Vagina (tissue), 2 donors: ENCODE measurements around the gene NSD2.

Source experiments
- CTCF ChIP-seq, 3 experiments: fragments of 450-650 bp in 2 of 3; fragments of 200-600 bp in 1 of 3; sonication (generic) in 1 of 3; IDR thresholded peaks; one replicate each; pipeline ENCODE4 v1.5.1; 2017 to 2019; ENCODE audit warnings: antibody characterized with exemption in 3 of 3, mild to moderate bottlenecking in 2 of 3, moderate library complexity in 2 of 3
- POLR2A ChIP-seq, 2 donors: fragments of 450-650 bp; IDR thresholded peaks; one replicate each; pipeline ENCODE4 v1.6.1; 2017; ENCODE audit warnings: antibody characterized with exemption in 2 of 2, mild to moderate bottlenecking in 2 of 2, moderate library complexity in 2 of 2
- POLR2AphosphoS5 ChIP-seq, 2 donors: sonication (generic); formaldehyde crosslinking; IDR thresholded peaks; one replicate each; pipeline ENCODE4 v1.9.0; 2017; ENCODE audit warnings: antibody characterized with exemption in 2 of 2, mild to moderate bottlenecking in 2 of 2, low read depth in 1 of 2; ENCODE audit not compliant: insufficient read depth in 1 of 2

- TF ChIP-seq POLR2A (IDR thresholded peaks at IDR 0.05): no peak
- TF ChIP-seq CTCF (IDR thresholded peaks at IDR 0.05): no peak
- TF ChIP-seq POLR2AphosphoS5 (IDR thresholded peaks at IDR 0.05; ENCODE audit: insufficient read depth in 1 of 2, low read depth in 1 of 2): no peak
Measured at GRCh38 chr4:1859389-1859753, 11.8 kb upstream of the NSD2 start.
